ENCODE data around the gene JPH2.

DNA sequence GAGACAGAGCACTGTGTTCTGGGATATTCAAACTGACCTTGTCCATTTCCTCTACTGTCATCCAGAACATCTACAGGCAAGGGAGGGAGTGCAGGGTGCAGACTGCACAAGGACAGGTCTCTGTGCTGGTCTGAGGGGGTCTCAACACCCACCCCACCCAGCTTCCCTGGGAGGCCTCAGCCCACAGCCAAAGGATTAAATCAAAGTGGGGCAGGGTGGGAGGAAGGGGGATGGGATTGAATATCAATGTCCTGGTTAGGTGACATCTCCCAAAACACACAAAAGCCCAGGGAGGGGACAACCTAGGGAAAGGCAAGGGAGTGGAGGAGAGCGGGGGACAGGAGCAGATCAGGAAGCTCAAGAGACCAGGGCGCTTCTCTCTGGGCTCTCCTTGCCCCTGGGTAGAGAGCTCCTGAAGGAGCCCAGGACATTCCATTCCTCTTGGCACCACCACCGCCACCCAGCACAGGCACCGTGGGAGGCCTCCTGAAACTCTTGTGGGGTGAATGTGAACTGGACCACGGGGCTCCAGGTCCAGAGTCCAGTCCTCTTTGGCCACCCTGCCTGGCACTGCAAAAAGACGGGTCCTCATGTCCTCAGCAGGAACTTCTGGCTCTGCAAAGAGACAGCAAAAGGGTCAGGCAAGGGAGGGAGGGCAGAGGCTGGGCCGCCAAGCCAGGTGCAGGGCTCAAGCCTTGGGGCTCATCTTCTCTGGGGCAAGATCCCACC, 73.9 kb downstream of the JPH2 start:
- TF ChIP-seq, protein P1, sequence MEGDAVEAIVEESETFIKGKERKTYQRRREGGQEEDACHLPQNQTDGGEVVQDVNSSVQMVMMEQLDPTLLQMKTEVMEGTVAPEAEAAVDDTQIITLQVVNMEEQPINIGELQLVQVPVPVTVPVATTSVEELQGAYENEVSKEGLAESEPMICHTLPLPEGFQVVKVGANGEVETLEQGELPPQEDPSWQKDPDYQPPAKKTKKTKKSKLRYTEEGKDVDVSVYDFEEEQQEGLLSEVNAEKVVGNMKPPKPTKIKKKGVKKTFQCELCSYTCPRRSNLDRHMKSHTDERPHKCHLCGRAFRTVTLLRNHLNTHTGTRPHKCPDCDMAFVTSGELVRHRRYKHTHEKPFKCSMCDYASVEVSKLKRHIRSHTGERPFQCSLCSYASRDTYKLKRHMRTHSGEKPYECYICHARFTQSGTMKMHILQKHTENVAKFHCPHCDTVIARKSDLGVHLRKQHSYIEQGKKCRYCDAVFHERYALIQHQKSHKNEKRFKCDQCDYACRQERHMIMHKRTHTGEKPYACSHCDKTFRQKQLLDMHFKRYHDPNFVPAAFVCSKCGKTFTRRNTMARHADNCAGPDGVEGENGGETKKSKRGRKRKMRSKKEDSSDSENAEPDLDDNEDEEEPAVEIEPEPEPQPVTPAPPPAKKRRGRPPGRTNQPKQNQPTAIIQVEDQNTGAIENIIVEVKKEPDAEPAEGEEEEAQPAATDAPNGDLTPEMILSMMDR (IDR thresholded peaks at IDR 0.05; ENCODE audit: low read depth, low read length), result no peak
- no peak for TF ChIP-seq EZH2phosphoT487 (IDR thresholded peaks at IDR 0.05; ENCODE audit: low read depth)

All from OCI-LY3 (cell line).